ENCODE data around the gene TAB2.

The TAB2 gene

GRCh38 chr6:149409617-149410016 lies 92.1 kb downstream of the TAB2 start (continued):
- TF ChIP-seq ZXDB (tag by site-specific recombination; IDR thresholded peaks at IDR 0.05) (no peak), ZNF221 (tag by site-specific recombination; IDR thresholded peaks at IDR 0.05; ENCODE audit: borderline replicate concordance) (no peak), ZNF114 (tag by site-specific recombination; IDR thresholded peaks at IDR 0.05) (no peak), ZNF776 (tag by site-specific recombination; IDR thresholded peaks at IDR 0.05; ENCODE audit: borderline replicate concordance) (no peak), ZNF521 (tag by site-specific recombination; IDR thresholded peaks at IDR 0.05) (no peak), ZNF248 (tag by site-specific recombination; IDR thresholded peaks at IDR 0.05) (no peak), ZNF280C (tag by site-specific recombination; IDR thresholded peaks at IDR 0.05) (no peak), PRDM1 (tag by site-specific recombination; IDR thresholded peaks at IDR 0.05) (no peak)

- no peak for TF ChIP-seq ZNF350 (tag by site-specific recombination; IDR thresholded peaks at IDR 0.05)
- peaks cover 7 to 34% of the 10 kb centered on the region in 2 experiments for H3K36me3 ChIP-seq (ENCODE audit: control insufficient read depth in 2 of 2, insufficient read depth in 1 of 2, low read length in 2 of 2)
- ChIA-PET POLR2A (no interaction called here), CTCF (interaction anchor here (0.6 to 1.6 kb wide), 5 partner anchors 10 to 987 kb away, joined by 3 to 4 read pairs (median 3); no protein-coding TSS in a partner anchor)
- H3K4me3 ChIP-seq (ENCODE audit: low read depth, low read length) = no peak overlapping the region
- no peaks in the 10 kb centered on the region for H3K4me1 ChIP-seq (ENCODE audit: control insufficient read depth, insufficient read depth, low read length)
- no peaks in the 10 kb centered on the region for H3K9me3 ChIP-seq (ENCODE audit: control insufficient read depth, insufficient read depth, low read depth, low read length)
- no peak overlapping the region for H3K27ac ChIP-seq (ENCODE audit: extremely low read depth, low read depth, low read length)
Observed at GRCh38 chr6:149410557-149410956, 93.0 kb downstream of the TAB2 start.

- POLR2A ChIA-PET = no interaction called here
- Histone ChIP-seq H3K36me3 (ENCODE audit: control insufficient read depth in 2 of 2, insufficient read depth in 1 of 2, low read length in 2 of 2) (peaks cover 7 to 29% of the 10 kb centered on the region in 2 experiments; a peak in 2 of 3 replicates), H3K9me3 (ENCODE audit: control insufficient read depth, insufficient read depth, low read depth, low read length) (no peaks in the 10 kb centered on the region), H3K4me3 (ENCODE audit: low read depth, low read length) (no peak overlapping the region), H3K4me1 (ENCODE audit: control insufficient read depth, insufficient read depth, low read length) (no peaks in the 10 kb centered on the region), H3K27ac (ENCODE audit: extremely low read depth, low read depth, low read length) (no peak overlapping the region)
- TF ChIP-seq ZNF394 (tag by site-specific recombination; IDR thresholded peaks at IDR 0.05; ENCODE audit: borderline replicate concordance) (no peak), ZNF280D (tag by site-specific recombination; IDR thresholded peaks at IDR 0.05) (no peak), ZNF704 (tag by site-specific recombination; IDR thresholded peaks at IDR 0.05) (no peak), ZNF37A (tag by site-specific recombination; IDR thresholded peaks at IDR 0.05) (no peak), ZNF585B (tag by site-specific recombination; IDR thresholded peaks at IDR 0.05) (no peak), ZBTB20 (tag by site-specific recombination; IDR thresholded peaks at IDR 0.05) (no peak), ZNF211 (tag by site-specific recombination; IDR thresholded peaks at IDR 0.05; ENCODE audit: low read depth) (no peak), KLF7 (tag by site-specific recombination; IDR thresholded peaks at IDR 0.05; ENCODE audit: borderline replicate concordance) (no peak), ZSCAN4 (tag by site-specific recombination; IDR thresholded peaks at IDR 0.05) (no peak), TRIM28 (IDR thresholded peaks at IDR 0.05; ENCODE audit: borderline replicate concordance, low read length) (no peak), PRDM1 (tag by site-specific recombination; IDR thresholded peaks at IDR 0.05) (no peak)
- CTCF ChIA-PET = interaction anchor here (0.5 to 1.3 kb wide), 3 partner anchors 18 to 260 kb away, joined by 3 to 7 read pairs (median 6); no protein-coding TSS in a partner anchor
Observed at GRCh38 chr6:149414009-149414408, 96.5 kb downstream of the TAB2 start.
